CD4-positive, alpha-beta T cell (primary cell): ENCODE measurements around the gene INO80. TPM values are rescaled to one million over a fixed set of nuclear protein-coding genes. Genes with fewer than 3 reads are reported as not detected.

Experiments used
- ATAC-seq: fragments of 200-7000 bp; cut with Tn5 transposase; one replicate; pipeline ENCODE4 v1.10.0; 2022; ENCODE audit warnings: mild to moderate bottlenecking; ENCODE audit not compliant: poor library complexity
- CTCF ChIA-PET: fragments of 350-600 bp; sonication (Branson Sonifier 250); formaldehyde crosslinking; loops from one replicate; lab custom pipeline; 2021; ENCODE audit warnings: antibody characterized with exemption, inconsistent platforms; lab: Charles Lee
- POLR2A ChIA-PET: fragments of 350-600 bp; sonication (Branson Sonifier 250); formaldehyde crosslinking; loops from one replicate; lab custom pipeline; 2021; ENCODE audit warnings: antibody characterized with exemption, inconsistent platforms; lab: Charles Lee
- DNase-seq, 14 experiments: peaks; one replicate each; pipeline ENCODE4 v3.0.0-alpha.2; 2013 to 2020; ENCODE audit warnings: mixed read lengths in 2 of 14
- H3K27ac ChIP-seq, 2 donors: one replicate each; pipeline versions ENCODE4 v1.5.1 to v1.7.0; 2013; ENCODE audit warnings: low read length in 2 of 2, low read depth in 1 of 2, mild to moderate bottlenecking in 1 of 2
- H3K27me3 ChIP-seq, 2 experiments: 1 replicate in 1 of 2; 2 replicates in 1 of 2; pipeline versions ENCODE4 v1.6.1 to v1.7.0; 2013; ENCODE audit warnings: low read length in 2 of 2, control low read depth in 1 of 2, mild to moderate bottlenecking in 1 of 2, moderate library complexity in 1 of 2; ENCODE audit not compliant: insufficient read depth in 2 of 2, control insufficient read depth in 1 of 2
- H3K36me3 ChIP-seq: one replicate; pipeline ENCODE4 v1.6.1; 2013; ENCODE audit warnings: low read length, control low read depth; ENCODE audit not compliant: insufficient read depth
- H3K4me1 ChIP-seq: one replicate; pipeline ENCODE4 v1.6.1; 2013; ENCODE audit warnings: low read length, control low read depth; ENCODE audit not compliant: insufficient read depth
- H3K4me3 ChIP-seq: one replicate; pipeline ENCODE4 v1.5.1; 2013; ENCODE audit warnings: mild to moderate bottlenecking, low read length, moderate library complexity
- H3K9me3 ChIP-seq, 2 experiments: 1 replicate in 1 of 2; 2 replicates in 1 of 2; pipeline versions ENCODE4 v1.6.1 to v1.7.0; 2013; ENCODE audit warnings: low read length in 2 of 2, mild to moderate bottlenecking in 2 of 2, control low read depth in 1 of 2, moderate library complexity in 1 of 2; ENCODE audit not compliant: control insufficient read depth in 1 of 2, insufficient read depth in 1 of 2
- H3K27ac Mint-ChIP-seq: one replicate; pipeline ENCODE4 v1.8.0; 2020; ENCODE audit warnings: mixed read lengths
- H3K27me3 Mint-ChIP-seq: one replicate; pipeline ENCODE4 v1.8.0; 2021; ENCODE audit warnings: mixed read lengths
- H3K36me3 Mint-ChIP-seq: one replicate; pipeline ENCODE4 v1.8.0; 2021; ENCODE audit warnings: low read depth, mixed read lengths
- H3K4me1 Mint-ChIP-seq: one replicate; pipeline ENCODE4 v1.8.0; 2021; ENCODE audit warnings: low read depth, mixed read lengths
- H3K4me3 Mint-ChIP-seq: one replicate; pipeline ENCODE4 v1.8.0; 2020; ENCODE audit warnings: mild to moderate bottlenecking, mixed read lengths
- H3K9me3 Mint-ChIP-seq: one replicate; pipeline ENCODE4 v1.8.0; 2020; ENCODE audit warnings: mixed read lengths
- CTCF ChIP-seq: fragments of 200-600 bp; IDR thresholded peaks from one replicate; pipeline ENCODE4 v1.8.0; 2022; ENCODE audit warnings: antibody characterized with exemption, mild to moderate bottlenecking
- intact Hi-C, 2 experiments: fragments of 100-400 bp; cut with DNase I in 1 of 2; cut with micrococcal nuclease in 1 of 2; formaldehyde crosslinking; loops; one replicate each; pipeline versions ENCODE4 v1.15.1 to v1.9.0; 2023 to 2025; cut with DNase I, micrococcal nuclease
- total RNA-seq, 174 experiments: library from RNA in 2 of 174; stranded (reverse) in 2 of 174; gene quantifications; one replicate each; pipeline ENCODE4 v1.2.3 and lab custom pipeline; 2021 to 2026

The INO80 gene
- total RNA-seq, 2 experiments from 2014 or later: 20.3 to 22.9 TPM

GRCh38 chr15:41072013-41072412, 44.1 kb downstream of the INO80 start:
- ChIA-PET CTCF (interaction anchor here (1.2 kb wide), 1 partner anchor 17 kb away, joined by 4 read pairs; no protein-coding TSS in a partner anchor), POLR2A (no interaction called here)
- Histone ChIP-seq H3K4me1 (no peaks in the 10 kb centered on the region), H3K4me3 (no peak overlapping the region), H3K27ac (no peak overlapping the region), H3K27me3 (no peaks in the 10 kb centered on the region), H3K9me3 (no peaks in the 10 kb centered on the region), H3K36me3 (peaks cover 60% of the 10 kb centered on the region)
- no peaks in the 10 kb centered on the region for H3K4me1 Mint-ChIP-seq
- H3K4me3 Mint-ChIP-seq: no peak overlapping the region
- DNase-seq: no peak
- H3K36me3 Mint-ChIP-seq: peaks cover 86% of the 10 kb centered on the region
- no peaks in the 10 kb centered on the region for H3K9me3 Mint-ChIP-seq
- no peaks in the 10 kb centered on the region for H3K27me3 Mint-ChIP-seq
- ATAC-seq: no peak
- intact Hi-C loops: no loop called here
- H3K27ac Mint-ChIP-seq: no peak overlapping the region
- TF ChIP-seq CTCF: no peak

GRCh38 chr15:41066516-41066915, 49.6 kb downstream of the INO80 start:
- H3K9me3 ChIP-seq: peaks cover 4 to 5% of the 10 kb centered on the region in 2 experiments
- no peak for TF ChIP-seq CTCF
- H3K27me3 ChIP-seq: no peaks in the 10 kb centered on the region
- Mint-ChIP-seq H3K36me3 (peaks cover 89% of the 10 kb centered on the region), H3K4me1 (no peaks in the 10 kb centered on the region), H3K4me3 (no peak overlapping the region), H3K27me3 (no peaks in the 10 kb centered on the region), H3K27ac (no peak overlapping the region), H3K9me3 (peaks cover 2% of the 10 kb centered on the region)
- ATAC-seq (no peak), DNase-seq (no peak)
- no peak overlapping the region for H3K4me3 ChIP-seq
- POLR2A ChIA-PET: interaction anchor here (0.9 kb wide), 1 partner anchor 13 kb away, joined by 5 read pairs; no protein-coding TSS in a partner anchor
- intact Hi-C loops: no loop called here
- H3K36me3 ChIP-seq: peaks cover 56% of the 10 kb centered on the region
- CTCF ChIA-PET: interaction anchor here (0.7 kb wide), 1 partner anchor 47 kb away, joined by 5 read pairs; no protein-coding TSS in a partner anchor
- no peak overlapping the region for H3K27ac ChIP-seq
- no peaks in the 10 kb centered on the region for H3K4me1 ChIP-seq

GRCh38 chr15:41061667-41062066, 54.4 kb downstream of the INO80 start:
- Histone ChIP-seq H3K4me1 (no peaks in the 10 kb centered on the region), H3K27me3 (no peaks in the 10 kb centered on the region), H3K4me3 (no peak overlapping the region), H3K9me3 (peaks cover 5 to 10% of the 10 kb centered on the region in 2 experiments), H3K36me3 (peaks cover 70% of the 10 kb centered on the region), H3K27ac (no peak overlapping the region)
- Mint-ChIP-seq H3K27ac (no peak overlapping the region), H3K4me1 (no peaks in the 10 kb centered on the region), H3K4me3 (no peak overlapping the region), H3K9me3 (peaks cover 2% of the 10 kb centered on the region), H3K27me3 (no peaks in the 10 kb centered on the region), H3K36me3 (peaks cover 92% of the 10 kb centered on the region)
- CTCF ChIA-PET: no interaction called here
- intact Hi-C loops: no loop called here
- ATAC-seq: no peak
- no peak for DNase-seq
- POLR2A ChIA-PET: interaction anchor here (0.7 kb wide), 1 partner anchor 103 kb away, joined by 3 read pairs; no protein-coding TSS in a partner anchor
- TF ChIP-seq CTCF: no peak
